Measurements from ENCODE around the gene TIGD7.

DNA sequence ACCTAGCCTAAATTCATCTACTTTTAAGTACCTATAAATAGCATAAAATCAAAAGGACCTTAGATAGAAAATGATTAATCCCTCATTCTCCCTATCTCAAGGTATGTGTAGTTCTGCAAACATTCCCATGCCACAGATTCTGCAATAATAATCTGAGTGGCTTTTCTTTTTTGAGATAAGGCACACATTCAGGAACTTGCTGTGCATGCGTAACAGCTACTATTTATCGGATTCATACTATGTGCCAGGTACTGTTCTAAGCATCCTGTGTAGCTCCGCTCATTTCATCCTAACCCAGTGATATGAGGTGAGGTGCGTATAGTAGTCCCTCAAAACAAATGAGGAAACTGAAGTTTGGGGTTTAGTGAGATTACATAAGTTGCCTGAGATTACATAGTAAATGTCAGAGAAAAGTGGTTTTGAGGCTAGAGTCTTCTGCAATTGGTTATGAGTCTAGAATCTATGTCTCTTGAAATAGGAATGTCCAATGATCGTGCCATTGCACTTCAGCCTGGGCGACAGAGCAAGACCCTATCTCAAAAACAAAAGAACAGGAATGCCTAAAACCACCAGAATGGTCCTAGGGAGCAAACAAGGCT lies 23.9 kb downstream of the TIGD7 start:
- TF ChIP-seq POLR2AphosphoS5 (IDR thresholded peaks at IDR 0.05; ENCODE audit: borderline replicate concordance, low read depth, low read length) = no peak
- no peak for TF ChIP-seq EZH2 (IDR thresholded peaks at IDR 0.05)

All from SK-N-MC (cell line).